Activated B cell treated with CpG ODN at 0.5 μM for 24 hours (primary cell): ENCODE measurements around the gene NUMBL. TPM values are rescaled to one million over a fixed set of nuclear protein-coding genes. Genes with fewer than 3 reads are reported as not detected.
"Not testable (repeated sequence)": the region's sequence is repeated elsewhere in the genome, so short reads cannot be mapped to it uniquely, and the experiment has no call there.

Experiments
- ATAC-seq: fragments of 200-7000 bp; cut with Tn5 transposase; one replicate; pipeline ENCODE4 v1.10.0; 2021; ENCODE audit warnings: low read depth, mild to moderate bottlenecking, moderate library complexity
- CTCF ChIA-PET: fragments of 350-600 bp; sonication (Branson Sonifier 250); formaldehyde crosslinking; loops from one replicate; lab custom pipeline; 2021; ENCODE audit warnings: antibody characterized with exemption; lab: Charles Lee
- POLR2A ChIA-PET: fragments of 350-600 bp; sonication (Branson Sonifier 250); formaldehyde crosslinking; loops from one replicate; lab custom pipeline; 2021; ENCODE audit warnings: antibody characterized with exemption; lab: Charles Lee
- DNase-seq: peaks from one replicate; pipeline ENCODE4 v3.0.0; 2022
- H3K27ac Mint-ChIP-seq: one replicate; pipeline ENCODE4 v1.8.0; 2020; ENCODE audit warnings: mixed read lengths
- H3K27me3 Mint-ChIP-seq: one replicate; pipeline ENCODE4 v1.8.0; 2021; ENCODE audit warnings: mixed read lengths
- H3K36me3 Mint-ChIP-seq: one replicate; pipeline ENCODE4 v1.8.0; 2021; ENCODE audit warnings: low read depth, mixed read lengths
- H3K4me1 Mint-ChIP-seq: one replicate; pipeline ENCODE4 v1.8.0; 2021; ENCODE audit warnings: mixed read lengths
- H3K4me3 Mint-ChIP-seq: one replicate; pipeline ENCODE4 v1.8.0; 2020; ENCODE audit warnings: mild to moderate bottlenecking, mixed read lengths
- H3K9me3 Mint-ChIP-seq: one replicate; pipeline ENCODE4 v1.8.0; 2020; ENCODE audit warnings: mixed read lengths
- CTCF ChIP-seq: fragments of 200-600 bp; IDR thresholded peaks from one replicate; pipeline ENCODE4 v1.8.0; 2022; ENCODE audit warnings: antibody characterized with exemption, mild to moderate bottlenecking
- intact Hi-C: fragments of 100-400 bp; cut with micrococcal nuclease; formaldehyde crosslinking; loops from one replicate; pipeline ENCODE4 v1.15.1; 2024
- total RNA-seq: library from RNA; stranded (reverse); gene quantifications from 2 replicates; pipeline ENCODE4 v1.2.3, GENCODE V29; 2022

The NUMBL gene
- total RNA-seq, 1 donor from 2014 or later = 11.8 TPM

- TF ChIP-seq CTCF = no peak
- peaks cover 47% of the 10 kb centered on the region for H3K36me3 Mint-ChIP-seq
- H3K27ac Mint-ChIP-seq = no peak overlapping the region
- no peaks in the 10 kb centered on the region for H3K27me3 Mint-ChIP-seq
- DNase-seq = no peak
- H3K9me3 Mint-ChIP-seq = no peaks in the 10 kb centered on the region
- no peaks in the 10 kb centered on the region for H3K4me1 Mint-ChIP-seq
- no peak for ATAC-seq
- ChIA-PET POLR2A (no interaction called here), CTCF (interaction anchor here (0.7 kb wide), 1 partner anchor 22 kb away, joined by 4 read pairs; no protein-coding TSS in a partner anchor)
- intact Hi-C loops = no loop called here
- H3K4me3 Mint-ChIP-seq = no peak overlapping the region
Observed at GRCh38 chr19:40626918-40627317, 63.5 kb downstream of the NUMBL start.

GRCh38 chr19:40625406-40626120 is 64.9 kb downstream of the NUMBL start:
- ChIA-PET CTCF (no interaction called here), POLR2A (no interaction called here)
- ATAC-seq = no peak
- H3K9me3 Mint-ChIP-seq = no peaks in the 10 kb centered on the region
- no peak for TF ChIP-seq CTCF
- no peak for DNase-seq
- H3K36me3 Mint-ChIP-seq = peaks cover 59% of the 10 kb centered on the region
- H3K4me1 Mint-ChIP-seq = no peaks in the 10 kb centered on the region
- intact Hi-C loops = no loop called here
- H3K27me3 Mint-ChIP-seq = no peaks in the 10 kb centered on the region
- no peak overlapping the region for H3K27ac Mint-ChIP-seq
- no peak overlapping the region for H3K4me3 Mint-ChIP-seq

GRCh38 chr19:40624369-40625153 is 65.9 kb downstream of the NUMBL start:
- not testable (repeated sequence) for H3K27me3 Mint-ChIP-seq

GRCh38 chr19:40623403-40624251 is 66.8 kb downstream of the NUMBL start:
- no peaks in the 10 kb centered on the region for H3K9me3 Mint-ChIP-seq
- ATAC-seq = peak; percentile 34
- TF ChIP-seq CTCF = no peak
- H3K4me1 Mint-ChIP-seq = no peaks in the 10 kb centered on the region
- no peak overlapping the region for H3K27ac Mint-ChIP-seq
- no peak for DNase-seq
- intact Hi-C loops = no loop called here
- POLR2A ChIA-PET = interaction anchor here (0.7 kb wide), 1 partner anchor 443 kb away, joined by 3 read pairs; no protein-coding TSS in a partner anchor
- peaks cover 64% of the 10 kb centered on the region for H3K36me3 Mint-ChIP-seq
- no peaks in the 10 kb centered on the region for H3K27me3 Mint-ChIP-seq
- no peak overlapping the region for H3K4me3 Mint-ChIP-seq
- CTCF ChIA-PET = interaction anchor here (0.7 kb wide), 1 partner anchor 20 kb away, joined by 3 read pairs; no protein-coding TSS in a partner anchor

More at GRCh38 chr19:40624369-40625153, 65.9 kb downstream of the NUMBL start:
- H3K9me3 Mint-ChIP-seq, DNase-seq, H3K27ac Mint-ChIP-seq, POLR2A ChIA-PET, H3K4me3 Mint-ChIP-seq, H3K4me1 Mint-ChIP-seq, ATAC-seq, CTCF ChIA-PET, intact Hi-C loops: not testable (repeated sequence)
- H3K36me3 Mint-ChIP-seq = peaks cover 60% of the 10 kb centered on the region

GRCh38 chr19:40622773-40623075 is 67.7 kb downstream of the NUMBL start:
- no peak for ATAC-seq
- peaks cover 67% of the 10 kb centered on the region for H3K36me3 Mint-ChIP-seq
- H3K4me1 Mint-ChIP-seq = no peaks in the 10 kb centered on the region
- no peak overlapping the region for H3K27ac Mint-ChIP-seq
- intact Hi-C loops = no loop called here
- no peak overlapping the region for H3K4me3 Mint-ChIP-seq
- no peak for DNase-seq
- H3K27me3 Mint-ChIP-seq = no peaks in the 10 kb centered on the region
- ChIA-PET CTCF (interaction anchor here (0.7 kb wide), 1 partner anchor 19 kb away, joined by 3 read pairs; no protein-coding TSS in a partner anchor), POLR2A (no interaction called here)
- no peaks in the 10 kb centered on the region for H3K9me3 Mint-ChIP-seq
- no peak for TF ChIP-seq CTCF
